ENCODE measurements around the gene PRPSAP1.

Gene PRPSAP1

DNA sequence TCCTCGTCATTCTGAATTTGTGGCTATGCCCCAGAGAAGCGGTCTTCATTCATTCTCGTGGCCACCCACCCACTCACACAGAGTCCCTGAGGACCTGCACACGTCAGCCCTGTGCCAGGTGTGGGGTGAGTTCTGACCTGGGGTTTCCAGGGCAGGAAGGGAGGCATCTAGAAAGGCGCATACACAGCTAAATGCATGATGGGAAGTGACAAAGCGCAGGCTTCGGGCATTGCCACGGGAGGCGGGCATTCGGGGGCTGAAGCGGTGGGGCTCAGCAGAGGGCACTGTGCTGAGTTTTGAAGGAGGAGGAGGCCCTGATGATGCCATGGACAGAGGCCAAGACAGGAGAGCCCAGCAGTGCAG lies 77.7 kb downstream of the PRPSAP1 start:
- peak in 1 of 2 donors; percentile 22 for DNase-seq

DNA sequence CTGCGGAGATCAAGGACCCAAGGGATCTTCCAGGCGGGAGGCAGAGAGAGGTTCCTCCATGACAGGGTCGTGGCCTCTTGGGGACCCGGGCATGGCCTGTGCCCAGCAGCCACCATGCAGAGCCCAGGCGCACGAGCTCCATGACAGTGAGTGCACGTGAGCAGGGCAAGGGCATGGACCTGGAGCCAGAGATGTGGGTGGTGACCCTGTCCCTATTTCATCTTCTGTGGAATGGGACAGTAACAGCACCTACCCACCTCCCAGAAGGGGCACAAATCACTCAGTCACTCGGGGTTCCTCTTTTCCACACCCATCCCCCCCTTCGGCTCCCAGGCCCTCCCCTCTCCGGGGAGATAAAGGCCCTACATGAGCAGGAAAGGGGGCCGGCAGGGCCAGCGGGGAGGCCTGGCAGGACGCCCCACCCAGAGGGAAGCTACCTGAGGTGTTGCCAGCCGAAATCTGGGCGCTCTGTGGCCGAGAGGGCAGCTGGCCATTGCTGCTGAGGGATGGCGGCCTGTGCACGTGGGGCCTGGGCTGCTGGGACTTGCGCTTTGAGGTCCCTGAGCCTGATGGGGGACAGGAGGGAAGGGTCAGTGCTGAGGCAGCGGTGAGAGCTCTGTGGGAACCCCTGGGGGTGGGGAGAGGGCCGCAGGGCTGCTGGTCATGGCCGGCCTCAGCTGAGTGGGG lies 78.2 kb downstream of the PRPSAP1 start:
- peak in 1 of 2 donors; percentile 15 for DNase-seq

- DNase-seq = peak in 1 of 2 donors; percentile 32
Measured at GRCh38 chr17:76274112-76274956, 79.4 kb downstream of the PRPSAP1 start.

- DNase-seq = no peak
Measured at GRCh38 chr17:76273445-76274111, 80.1 kb downstream of the PRPSAP1 start.

DNA sequence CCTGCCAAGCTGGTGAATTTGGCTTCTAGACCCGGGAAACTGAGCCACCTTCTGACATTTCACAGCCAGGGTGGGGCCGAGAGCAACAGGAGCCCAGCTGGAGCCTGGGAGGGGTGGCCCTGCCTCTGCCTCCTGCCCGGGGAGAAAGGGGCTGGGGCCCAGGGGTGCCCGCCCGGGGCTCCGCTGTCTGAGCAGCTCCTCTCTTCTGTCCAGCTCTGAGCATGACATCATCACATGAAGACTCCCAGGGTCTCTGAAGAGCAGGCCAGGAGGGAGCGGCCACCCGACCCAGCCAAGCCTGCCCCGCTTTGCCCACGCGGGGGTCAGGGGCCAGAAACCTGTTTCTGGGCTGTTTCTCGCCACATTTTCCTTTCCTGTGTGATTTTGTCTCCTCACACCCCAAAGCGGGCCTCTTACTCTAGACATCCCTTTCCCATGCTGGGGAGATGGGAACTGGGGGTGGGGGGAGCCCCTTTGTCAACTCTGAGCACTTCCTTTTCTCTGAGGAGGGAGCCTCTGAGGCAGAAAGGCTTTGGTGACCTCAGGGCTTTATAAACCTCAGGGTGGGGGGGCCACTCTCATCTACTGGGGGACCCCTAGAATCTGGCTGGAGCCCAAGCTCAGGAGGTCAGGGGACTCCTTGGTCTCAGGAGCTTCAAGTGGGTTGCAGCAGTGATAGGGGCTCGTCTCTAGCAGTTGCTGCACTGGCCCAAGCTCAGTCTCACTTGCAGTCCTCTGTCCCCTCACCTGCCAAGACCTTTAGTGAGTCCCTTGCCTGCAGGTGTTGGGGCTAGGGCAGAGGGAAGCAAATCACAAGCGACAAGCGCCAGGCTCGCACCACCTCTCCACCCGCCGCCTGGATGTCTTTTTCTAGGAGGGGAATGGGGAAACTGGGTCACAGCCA lies 80.9 kb downstream of the PRPSAP1 start:
- DNase-seq = peak; percentile 64 to 65

DNA sequence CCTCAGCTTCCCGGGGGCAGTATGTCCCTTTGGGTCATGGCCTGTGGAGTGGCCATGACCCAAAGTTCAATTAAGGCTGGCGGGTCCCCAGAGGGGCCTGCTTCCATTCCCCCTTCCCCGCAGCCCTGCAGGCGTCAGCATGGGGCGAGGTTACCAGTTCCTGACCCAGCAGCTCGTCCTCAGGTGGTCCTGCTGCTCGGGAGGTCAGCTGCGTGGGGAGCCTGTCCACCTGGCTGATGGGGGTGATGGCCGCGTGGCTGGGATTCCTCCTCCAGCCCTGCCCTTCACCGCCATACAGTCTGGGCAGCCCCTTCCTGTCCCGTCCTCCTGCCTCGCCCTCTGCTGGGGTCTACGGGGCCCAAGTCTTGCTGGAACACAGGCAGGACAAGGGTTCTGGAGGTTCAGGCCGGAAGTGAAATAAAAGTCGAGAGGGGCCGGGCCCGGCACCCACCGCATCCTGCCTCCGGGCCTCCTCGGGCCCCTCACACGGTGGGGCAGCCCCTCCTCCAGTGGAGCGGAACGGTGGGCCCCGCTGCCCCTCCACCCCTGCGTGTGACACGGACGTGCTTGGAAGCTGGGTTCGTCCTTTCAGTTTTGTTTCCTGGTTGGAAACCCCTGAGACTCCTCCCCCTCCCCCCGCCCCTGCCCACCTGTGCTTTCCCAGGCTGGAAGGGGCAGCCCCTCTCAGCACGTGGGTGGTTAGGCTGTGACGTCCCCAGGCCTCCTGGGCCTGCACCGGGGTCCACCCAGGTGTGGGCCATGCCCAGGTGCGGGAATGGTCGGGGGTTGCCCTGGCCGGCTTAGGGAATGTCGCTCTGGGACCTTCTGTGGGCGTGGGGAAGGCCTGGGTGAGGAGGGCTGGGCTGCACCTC lies 81.8 kb downstream of the PRPSAP1 start:
- peak; percentile 92 to 93 for DNase-seq

GRCh38 chr17:76270770-76271668 lies 82.7 kb downstream of the PRPSAP1 start:
- peak in 1 of 2 donors; percentile 44 for DNase-seq

GRCh38 chr17:76270127-76270592 lies 83.6 kb downstream of the PRPSAP1 start:
- DNase-seq = no peak

DNA sequence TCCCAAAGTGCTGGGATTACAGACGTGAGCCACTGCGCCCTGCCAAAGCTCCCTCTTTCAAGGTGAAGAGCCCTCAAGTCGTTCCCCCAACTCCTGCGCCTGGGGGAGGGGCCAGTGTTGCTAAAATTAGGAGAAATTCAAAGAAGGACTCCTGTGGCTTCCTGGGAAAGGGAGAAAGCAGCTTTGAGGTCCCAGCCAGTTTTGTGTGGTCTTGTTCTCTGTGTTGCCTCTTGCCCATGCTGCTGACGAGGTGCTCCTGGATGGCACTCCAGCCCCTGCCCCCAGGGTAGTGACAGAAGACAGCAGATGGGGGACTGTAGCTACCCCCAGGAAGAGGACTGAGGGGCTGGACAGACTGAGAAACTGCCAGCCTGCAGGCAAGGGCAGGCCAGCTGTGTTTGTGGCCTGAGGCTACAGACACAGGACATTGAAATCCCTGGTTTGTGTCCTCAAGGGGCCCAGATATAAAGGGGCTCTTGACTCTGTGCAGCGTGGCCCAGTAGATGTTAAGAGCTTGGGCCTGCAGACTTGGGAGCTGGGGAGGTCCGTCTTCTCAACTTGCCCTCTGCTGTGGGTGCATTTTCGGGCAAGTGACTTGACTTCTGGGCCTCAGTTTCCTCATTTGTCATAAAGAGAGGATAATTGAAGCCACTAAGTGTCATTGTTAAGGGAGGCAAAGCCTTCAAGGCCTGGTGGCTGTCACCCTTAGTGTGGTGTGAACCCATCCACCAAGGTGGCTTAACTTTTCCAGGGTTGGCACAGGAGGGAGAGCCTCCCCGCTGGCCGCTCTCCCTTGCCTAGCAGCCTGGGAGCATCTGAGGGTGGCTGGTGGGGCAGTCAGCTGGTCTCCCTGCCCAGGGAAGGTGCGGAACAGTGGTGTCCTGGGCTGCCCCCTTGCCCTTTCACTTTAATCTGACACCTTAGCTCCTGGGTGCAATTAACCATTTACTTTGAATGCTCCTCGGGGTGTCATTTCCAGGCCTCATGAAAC lies 84.4 kb downstream of the PRPSAP1 start:
- peak in 1 of 2 donors; percentile 33 for DNase-seq

DNA sequence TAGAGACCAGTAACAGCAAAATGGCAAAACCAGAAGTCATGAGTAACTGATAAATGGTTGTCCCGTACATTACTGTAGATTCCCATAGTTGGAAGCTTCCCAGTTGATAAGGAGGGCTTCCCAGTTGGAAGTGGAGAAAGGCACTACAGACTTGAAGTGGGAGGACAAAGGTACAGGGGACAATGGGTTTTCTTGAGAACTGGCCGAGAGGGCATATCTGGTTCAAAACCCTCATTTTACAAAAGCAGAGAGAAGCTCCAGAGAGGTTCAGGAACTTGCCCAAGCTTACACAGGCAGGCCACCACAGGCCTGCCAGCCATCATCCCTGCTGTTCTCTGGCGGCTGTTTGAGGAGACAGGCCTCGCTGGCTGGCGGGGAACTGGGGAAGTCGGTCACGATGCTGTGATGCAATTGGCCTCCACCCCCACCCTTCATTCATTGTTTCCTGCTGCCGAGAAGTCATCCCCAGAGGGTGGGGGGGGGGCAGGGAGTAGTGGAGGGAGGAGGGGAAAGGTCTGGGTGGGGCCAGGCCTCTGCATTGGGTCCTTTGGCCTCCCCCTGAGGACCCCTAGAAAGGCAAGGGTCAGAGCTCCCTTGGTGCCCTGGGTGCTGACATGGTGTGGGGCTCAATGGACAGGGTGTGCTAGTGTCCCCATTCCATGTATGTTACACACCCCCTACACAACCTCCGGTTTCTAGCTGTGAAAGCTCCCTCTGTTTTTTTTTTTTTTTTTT lies 85.5 kb downstream of the PRPSAP1 start:
- DNase-seq = peak; percentile 87

DNA sequence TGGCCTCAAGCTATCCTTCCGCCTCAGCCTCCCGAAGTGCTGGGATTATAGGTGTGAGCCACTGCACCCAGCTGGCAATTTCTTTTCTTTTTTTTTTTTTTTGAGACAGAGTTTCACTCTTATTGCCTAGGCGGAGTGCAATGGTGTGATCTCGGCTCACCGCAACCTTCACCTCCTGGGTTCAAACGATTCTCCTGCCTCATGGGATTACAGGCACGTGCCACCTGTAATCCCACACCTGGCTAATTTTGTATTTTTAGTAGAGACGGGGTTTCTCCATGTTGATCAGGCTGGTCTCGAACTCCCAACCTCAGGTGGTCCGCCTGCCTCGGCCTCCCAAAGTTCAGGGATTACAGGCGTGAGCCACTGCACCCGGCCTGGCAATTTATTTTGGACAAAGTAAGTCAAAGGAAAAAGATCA lies 86.1 kb downstream of the PRPSAP1 start:
- DNase-seq = peak in 1 of 2 donors; percentile 51

GRCh38 chr17:76267051-76267576 lies 86.6 kb downstream of the PRPSAP1 start:
- DNase-seq = no peak

DNA sequence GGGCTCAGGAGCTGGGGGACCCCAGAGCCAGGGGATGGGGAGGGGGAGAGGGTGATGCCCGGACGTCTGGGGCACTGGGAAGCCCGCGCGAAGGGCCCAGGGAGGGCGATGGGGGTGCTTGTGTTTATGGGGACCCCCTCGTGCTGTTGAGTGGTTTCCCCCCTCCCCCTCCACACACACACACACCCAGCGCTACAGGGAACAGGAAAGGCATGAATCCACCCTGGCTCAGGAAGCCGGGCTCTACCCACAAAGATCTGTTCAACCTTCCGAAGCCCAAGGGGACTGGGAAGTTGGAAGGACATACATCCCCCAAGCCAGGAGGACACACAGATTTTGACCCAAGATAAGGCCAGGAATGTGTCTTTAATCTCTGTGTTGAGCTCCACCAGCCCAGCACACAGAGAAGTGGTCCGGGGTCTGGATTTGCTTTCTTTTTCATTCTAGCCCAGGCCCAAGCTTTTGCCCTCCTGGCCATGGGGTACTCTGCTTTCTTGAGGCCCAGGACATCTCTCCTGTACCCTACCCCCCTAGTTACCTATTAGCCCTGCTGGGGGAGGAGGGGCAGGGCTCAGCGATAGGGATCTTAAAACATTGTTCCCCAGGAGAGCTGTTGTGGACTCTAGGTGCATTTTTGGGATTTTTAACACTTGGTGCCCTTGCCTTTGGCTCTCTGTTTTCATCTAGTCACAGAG lies 87.3 kb downstream of the PRPSAP1 start:
- DNase-seq = peak in 1 of 2 donors; percentile 51

GRCh38 chr17:76265624-76266243 lies 88.0 kb downstream of the PRPSAP1 start:
- DNase-seq = peak; percentile 54 to 71

DNA sequence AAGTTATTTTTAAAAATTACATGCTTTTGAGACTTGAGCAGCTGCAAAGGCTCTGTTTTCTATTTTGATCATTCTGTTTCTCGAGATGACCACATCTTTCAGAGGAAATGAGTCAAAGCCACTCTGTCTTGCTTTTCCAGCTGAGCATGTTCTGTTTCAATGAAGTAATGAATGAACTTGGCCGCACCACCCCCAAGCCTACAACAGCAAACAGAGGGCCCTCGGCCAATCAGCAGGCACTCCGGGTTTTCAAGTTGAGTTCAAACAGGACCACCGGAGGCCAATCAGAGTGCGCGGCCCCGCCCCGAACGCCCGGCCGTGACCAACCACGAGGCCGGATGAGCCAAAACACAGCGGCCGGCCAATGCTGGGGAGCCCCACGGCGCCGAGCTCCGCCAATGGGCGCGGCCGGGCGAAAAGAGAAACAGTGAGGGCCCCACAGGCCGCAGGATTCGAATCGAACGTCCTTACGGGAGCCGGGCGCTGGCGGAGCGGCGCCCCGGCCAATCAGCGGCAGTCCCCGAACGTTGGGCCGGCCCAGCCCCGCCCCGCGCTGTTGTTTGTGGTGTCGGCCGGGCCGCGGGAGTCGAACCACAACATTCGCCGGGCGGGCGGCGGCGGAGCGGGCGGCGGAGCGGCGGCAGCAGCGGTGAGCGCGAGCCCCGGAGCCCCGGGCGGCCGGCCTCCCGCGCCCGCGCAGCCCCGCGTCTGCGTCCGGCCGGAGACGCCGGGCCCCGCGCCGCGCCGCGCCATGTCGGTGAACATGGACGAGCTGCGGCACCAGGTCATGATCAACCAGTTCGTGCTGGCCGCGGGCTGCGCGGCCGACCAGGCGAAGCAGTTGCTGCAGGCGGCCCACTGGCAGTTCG lies 88.7 kb downstream of the PRPSAP1 start, which contains the start of gene UBALD2:
Gene UBALD2, plus strand, starts transcription at position 594 of the 869 bp plus-strand sequence. Its CDS starts 158 bp downstream, at position 752.
- peak; percentile 99 for DNase-seq

DNA sequence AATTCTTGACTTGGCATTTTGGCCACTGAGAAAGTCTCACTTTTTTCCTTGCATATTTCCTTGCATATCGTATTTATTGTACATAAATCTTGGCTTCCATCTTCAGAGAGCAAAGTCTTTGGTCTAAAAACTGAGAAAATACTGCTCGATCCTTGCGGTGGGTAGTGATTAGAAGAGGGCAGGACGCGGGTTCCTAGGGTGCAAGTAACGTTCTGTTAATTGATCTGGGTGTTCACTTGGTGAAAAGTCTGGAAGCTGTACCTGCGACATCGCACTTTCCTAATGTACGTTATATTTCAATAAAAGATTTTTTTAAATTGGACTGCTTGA lies 89.3 kb downstream of the PRPSAP1 start:
- DNase-seq = no peak

Data from CD4-positive, alpha-beta T cell treated with Interferon alpha-2 for 1 hour (primary cell).